ENCODE measurements around the gene KLHDC4. TPM values are rescaled to one million over a fixed set of nuclear protein-coding genes. Genes with fewer than 3 reads are reported as not detected.

Gene KLHDC4
- total and polyA plus RNA-seq, 2 of the 4 experiments (the other 2 are of a cell fraction): 13.6 to 19.0 TPM

DNA sequence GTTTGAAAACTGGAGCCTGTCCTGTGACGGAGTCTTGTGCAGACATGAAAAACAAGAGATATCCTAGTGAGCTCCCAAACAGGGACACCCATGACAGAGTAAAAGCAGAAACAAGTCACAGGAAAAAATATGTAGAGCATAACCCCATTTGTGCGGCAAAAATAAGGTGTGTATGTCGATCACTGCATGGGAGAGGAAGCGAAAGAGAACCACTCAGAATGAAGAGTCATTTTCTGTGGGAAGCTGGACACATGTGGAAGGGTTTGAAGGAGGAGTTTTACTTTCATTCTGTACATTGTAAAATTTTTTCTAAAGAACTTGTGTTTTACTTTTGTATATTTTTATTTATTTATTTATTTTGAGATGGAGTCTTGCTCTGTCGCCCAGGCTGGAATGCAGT, 91.4 kb downstream of the KLHDC4 start:
- Histone ChIP-seq H3K27ac (ENCODE audit: insufficient read depth, low read length) (no peak overlapping the region), H4K5ac (ENCODE audit: low read depth, low read length) (no peak overlapping the region), H3K27me3 (ENCODE audit: control insufficient read depth, insufficient read depth, low read length) (peaks cover 32% of the 10 kb centered on the region), H3K4me2 (ENCODE audit: low read depth, low read length) (no peak overlapping the region), H3K56ac (ENCODE audit: extremely low read depth, insufficient read depth, low read length) (no peak overlapping the region), H3K9me1 (ENCODE audit: insufficient read depth, low read length) (0 out of 2 replicates have a peak, but pooled peaks cover 3% of the 10 kb centered on the region), H2AK9ac (replicated peaks; ENCODE audit: low read depth, low read length, poor library complexity) (no peak overlapping the region), H4K8ac (ENCODE audit: low read depth in 2 of 2, low read length in 2 of 2) (no peak overlapping the region), H3K36me3 (ENCODE audit: control insufficient read depth, insufficient read depth, low read length) (no peaks in the 10 kb centered on the region), H2BK120ac (ENCODE audit: low read depth, low read length) (no peak overlapping the region), H4K91ac (ENCODE audit: insufficient read depth, low read depth, low read length) (no peak overlapping the region), H3K4ac (ENCODE audit: low read depth, low read length) (no peak overlapping the region), H3K4me1 (ENCODE audit: control insufficient read depth, insufficient read depth, low read length) (no peaks in the 10 kb centered on the region), H3K9me3 (ENCODE audit: control insufficient read depth, insufficient read depth, low read length) (no peaks in the 10 kb centered on the region), H2AK5ac (ENCODE audit: low read depth, low read length) (no peak overlapping the region), H2AFZ (replicated peaks; ENCODE audit: low read length, poor library complexity) (no peak overlapping the region), H3K9ac (ENCODE audit: low read depth, low read length) (no peak overlapping the region), H3K79me1 (ENCODE audit: low read depth in 1 of 2, low read length in 2 of 2) (no peaks in the 10 kb centered on the region), H3K18ac (ENCODE audit: low read depth, low read length) (no peak overlapping the region), H3K4me3 (ENCODE audit: insufficient read depth, low read depth, low read length) (no peak overlapping the region), H4K20me1 (ENCODE audit: insufficient read depth, low read length) (no peaks in the 10 kb centered on the region), H3K23ac (ENCODE audit: low read depth, low read length) (no peak overlapping the region), H2BK20ac (ENCODE audit: low read depth, low read length) (no peak overlapping the region), H2BK5ac (ENCODE audit: low read depth, low read length, poor library complexity, severe bottlenecking) (no peak overlapping the region), H2BK15ac (ENCODE audit: low read depth, low read length) (no peak overlapping the region), H3K14ac (replicated peaks; ENCODE audit: low read depth, low read length) (no peak overlapping the region)
- POLR2A ChIA-PET (ENCODE audit: unreplicated experiment): no interaction called here
- in situ Hi-C loops (cut with MboI; ENCODE audit: low sequenced_read_pairs) (no loop called here), intact Hi-C loops (cut with micrococcal nuclease) (no loop called here), dilution Hi-C loops (cut with HindIII; ENCODE audit: low sequenced_read_pairs, unreplicated experiment) (no loop called here)
- no TSS peak for BruUV-seq (replicated peaks)
- DNase-seq: no peak
- CTCF ChIA-PET: no interaction called here
- TF ChIP-seq RFX5 (IDR thresholded peaks at IDR 0.05; ENCODE audit: low read depth, low read length): no peak
- no peak for TF ChIP-seq RCOR1 (IDR thresholded peaks at IDR 0.05; ENCODE audit: insufficient replicate concordance, low read length)
- TF ChIP-seq SMC3 (IDR thresholded peaks at IDR 0.05; ENCODE audit: low read depth, low read length): no peak
- TF ChIP-seq MAZ (IDR thresholded peaks at IDR 0.05; ENCODE audit: borderline replicate concordance, low read depth, low read length): no peak
- TF ChIP-seq POLR2A (IDR thresholded peaks at IDR 0.05; ENCODE audit: low read depth, low read length): no peak
- no peak for TF ChIP-seq MXI1 (IDR thresholded peaks at IDR 0.05; ENCODE audit: borderline replicate concordance, low read depth, low read length)
- WGBS, 2 experiments (ENCODE audit: extremely low coverage in 2 of 2, insufficient read length in 1 of 2): 100% methylated on average over 1 of the region's 5 CpGs; no CpG with 5 or more reads in 1 of the 2 experiments
- no peak for ATAC-seq (ENCODE audit: low read depth)

All from IMR-90 (cell line).